Measurements from ENCODE around the gene PHF24.

The PHF24 gene

GRCh38 chr9:34984049-34984448, 26.0 kb downstream of the PHF24 start:
- DNase-seq, result no peak

- no peak for DNase-seq
Measured at GRCh38 chr9:34985311-34985899, 27.3 kb downstream of the PHF24 start.

GRCh38 chr9:34986540-34987047, 28.5 kb downstream of the PHF24 start:
- DNase-seq, result no peak

GRCh38 chr9:34987160-34987901, 29.2 kb downstream of the PHF24 start:
- no peak for DNase-seq

- DNase-seq, result no peak
Measured at GRCh38 chr9:34988218-34989002, 30.3 kb downstream of the PHF24 start.

- DNase-seq, result peak; percentile 99
Measured at GRCh38 chr9:34989003-34989945, 31.2 kb downstream of the PHF24 start, which contains the start of gene DNAJB5. TSS of gene DNAJB5 (plus strand) at chr9:34989745. CDS start at chr9:34990631, 886 bp downstream.

- no peak for DNase-seq
Measured at GRCh38 chr9:34989946-34990635, 32.0 kb downstream of the PHF24 start.

- no peak for DNase-seq
Measured at GRCh38 chr9:34990908-34991606, 33.0 kb downstream of the PHF24 start.

- DNase-seq, result no peak
Measured at GRCh38 chr9:34991607-34992375, 33.7 kb downstream of the PHF24 start.

- DNase-seq, result no peak
Measured at GRCh38 chr9:34992376-34992951, 34.4 kb downstream of the PHF24 start.

- peak; percentile 14 for DNase-seq
Measured at GRCh38 chr9:34993502-34994259, 35.6 kb downstream of the PHF24 start.

GRCh38 chr9:34994260-34994899, 36.3 kb downstream of the PHF24 start:
- DNase-seq, result peak; percentile 50

GRCh38 chr9:34994900-34995669, 37.0 kb downstream of the PHF24 start:
- peak; percentile 47 for DNase-seq

- no peak for DNase-seq
Measured at GRCh38 chr9:34995670-34996060, 37.6 kb downstream of the PHF24 start.

- DNase-seq, result no peak
Measured at GRCh38 chr9:34996181-34996904, 38.3 kb downstream of the PHF24 start.

GRCh38 chr9:34996905-34997279, 38.8 kb downstream of the PHF24 start:
- DNase-seq, result no peak

GRCh38 chr9:34997379-34997781, 39.3 kb downstream of the PHF24 start:
- DNase-seq, result no peak

Data from DMS 273 treated with DMSO at 0.1 percent for 48 hours (cell line).